HL-60 (cell line): ENCODE measurements around the gene ABCB6.
A peak's percentile ranks its signal among the peaks of the same experiment; 100 is the strongest.

Experiments
- DNase-seq, 2 experiments: peaks; one replicate each; pipeline ENCODE4 v3.0.0-alpha.2; 2010 to 2020; ENCODE audit warnings: low read depth in 1 of 2, low spot score in 1 of 2
- H3K27ac ChIP-seq: fragments of 250-450 bp; sonication (Bioruptor Pico); replicated peaks from 2 replicates; pipeline ENCODE4 v1.5.1; 2020; ENCODE audit warnings: mild to moderate bottlenecking, moderate library complexity
- H3K27me3 ChIP-seq: fragments of 250-450 bp; sonication (Bioruptor Pico); 2 replicates; pipeline ENCODE4 v1.5.1; 2021; ENCODE audit warnings: mild to moderate bottlenecking, moderate library complexity; ENCODE audit not compliant: insufficient read depth, poor library complexity, severe bottlenecking
- H3K4me3 ChIP-seq: replicated peaks from 2 replicates; pipeline ENCODE4 v1.5.1; 2011; ENCODE audit warnings: mild to moderate bottlenecking, control low read depth, low read length; ENCODE audit not compliant: insufficient read depth
- CTCF ChIP-seq: IDR thresholded peaks from one replicate; pipeline ENCODE4 v1.5.1; 2011; ENCODE audit warnings: low read length, control low read depth, inconsistent platforms; ENCODE audit not compliant: insufficient read depth
- GABPA ChIP-seq: IDR thresholded peaks from 2 replicates; pipeline ENCODE4 v1.6.1; 2012; ENCODE audit warnings: low read depth
- POLR2AphosphoS5 ChIP-seq: IDR thresholded peaks from 2 replicates; pipeline ENCODE4 v1.6.1; 2012; ENCODE audit warnings: low read depth
- REST ChIP-seq: IDR thresholded peaks from 2 replicates; pipeline ENCODE4 v1.6.1; 2012; ENCODE audit warnings: low read depth; ENCODE audit not compliant: insufficient replicate concordance
- SPI1 ChIP-seq: IDR thresholded peaks from 2 replicates; pipeline ENCODE4 v1.6.1; 2012; ENCODE audit warnings: low read depth, mild to moderate bottlenecking, borderline replicate concordance

Gene ABCB6

GRCh38 chr2:219228041-219228910, 9.5 kb upstream of the ABCB6 start:
- Histone ChIP-seq H3K4me3 (peak overlapping the region; percentile 75), H3K27ac (peak overlapping the region; percentile 2; the same call in 1 of the 2 replicates), H3K27me3 (no peaks in the 10 kb centered on the region)
- peak in 1 of 2 experiments; percentile 14 for DNase-seq
- TF ChIP-seq SPI1 (peak; percentile 67; the same call in 1 of the 2 replicates), GABPA (no peak)

- peak; percentile 87 to 89 for DNase-seq
- H3K27ac ChIP-seq: no peak overlapping the region
- peak; percentile 99 for TF ChIP-seq SPI1
- no peak for TF ChIP-seq CTCF
- peak; percentile 100 for TF ChIP-seq POLR2AphosphoS5
- H3K4me3 ChIP-seq: no peak overlapping the region
- H3K27me3 ChIP-seq: no peaks in the 10 kb centered on the region
Observed at GRCh38 chr2:219225350-219225749, 6.6 kb upstream of the ABCB6 start.

GRCh38 chr2:219223831-219224610, 5.3 kb upstream of the ABCB6 start:
- Histone ChIP-seq H3K27ac (no peak overlapping the region), H3K27me3 (no peaks in the 10 kb centered on the region), H3K4me3 (no peak overlapping the region)
- no peak for DNase-seq
- TF ChIP-seq GABPA (no peak), POLR2AphosphoS5 (no peak), SPI1 (no peak), CTCF (no peak), REST (no peak)

GRCh38 chr2:219221957-219222518, 3.3 kb upstream of the ABCB6 start:
- Histone ChIP-seq H3K27ac (no peak overlapping the region), H3K4me3 (no peak overlapping the region), H3K27me3 (peaks cover 2% of the 10 kb centered on the region)
- no peak for DNase-seq
- TF ChIP-seq SPI1 (no peak), GABPA (no peak), CTCF (no peak), REST (no peak), POLR2AphosphoS5 (no peak)
